Kidney (tissue), 14 donors: Measurements from ENCODE around the gene ARHGEF28. TPM values are rescaled to one million over a fixed set of nuclear protein-coding genes. Genes with fewer than 3 reads are reported as not detected.

Experiments used
- DNase-seq, 5 donors: peaks; one replicate each; pipeline ENCODE4 v3.0.0-alpha.2; 2013 to 2020
- FAIRE-seq: peaks from 2 replicates; lab custom pipeline; 2012; peaks lifted over from hg19 to GRCh38; lab: Jason Lieb, UNC
- H3K27ac ChIP-seq, 2 donors: one replicate each; pipeline ENCODE4 v1.7.0; 2013; ENCODE audit warnings: low read depth in 2 of 2, low read length in 2 of 2, inconsistent platforms in 1 of 2
- H3K27me3 ChIP-seq: one replicate; pipeline ENCODE4 v1.7.1; 2013; ENCODE audit warnings: low read length, inconsistent platforms; ENCODE audit not compliant: control insufficient read depth, insufficient read depth
- H3K36me3 ChIP-seq, 3 donors: one replicate each; pipeline versions ENCODE4 v1.7.0 to v1.7.1; 2013; ENCODE audit warnings: low read length in 3 of 3, control low read depth in 1 of 3, inconsistent platforms in 1 of 3; ENCODE audit not compliant: insufficient read depth in 3 of 3, control insufficient read depth in 2 of 3
- H3K4me1 ChIP-seq, 3 donors: one replicate each; pipeline versions ENCODE4 v1.7.0 to v1.7.1; 2013; ENCODE audit warnings: low read length in 3 of 3, inconsistent platforms in 1 of 3, low read depth in 1 of 3; ENCODE audit not compliant: control insufficient read depth in 2 of 3, insufficient read depth in 2 of 3
- H3K4me3 ChIP-seq, 3 donors: one replicate each; pipeline versions ENCODE4 v1.7.0 to v1.8.1; 2013; ENCODE audit warnings: low read length in 3 of 3, control low read depth in 1 of 3, inconsistent platforms in 1 of 3
- H3K9ac ChIP-seq, 3 donors: one replicate each; pipeline versions ENCODE4 v1.7.0 to v1.7.1; 2013; ENCODE audit warnings: low read length in 3 of 3, control low read depth in 1 of 3, inconsistent platforms in 1 of 3
- H3K9me3 ChIP-seq, 3 donors: one replicate each; pipeline versions ENCODE4 v1.7.0 to v1.7.1; 2013; ENCODE audit warnings: low read length in 3 of 3, control low read depth in 1 of 3, inconsistent platforms in 1 of 3; ENCODE audit not compliant: control insufficient read depth in 2 of 3, insufficient read depth in 1 of 3
- intact Hi-C: fragments of 100-400 bp; cut with DNase I; formaldehyde crosslinking; loops from one replicate; pipeline ENCODE4 v1.11.1; 2022
- polyA plus RNA-seq: library from polyadenylated mRNA; stranded (reverse); fragments of 350-450 nt; fragmentation: Illumina TruSeq; extraction: RNeasy Lipid Tissue Mini Kit (QIAGEN cat#74804); gene quantifications from one replicate; pipeline ENCODE4 v1.2.3, GENCODE V29; 2014; ENCODE audit warnings: low read depth, low replicate concordance; ENCODE audit not compliant: insufficient read depth
- total RNA-seq: library from RNA; stranded (reverse); fragmentation: NEBNext Ultra II Directional; extraction: Animal tissue kit (Norgen Biotek cat#: 25700); gene quantifications from one replicate; pipeline ENCODE4 v1.2.1, GENCODE V29; 2021
- TF ChIP-seq, protein P1 (sequence below): IDR thresholded peaks from 3 replicates; pipeline ENCODE4 v1.5.1; 2012; ENCODE audit warnings: mild to moderate bottlenecking, moderate library complexity, borderline replicate concordance; ENCODE audit not compliant: insufficient read depth; ENCODE audit errors: extremely low read depth
- donor health status: control.
- donor health status: control.
- donor health status: control.
- donor health status: control.
- donor health status: control.
- donor health status: DM: yes; HTN: yes; CAD: no.
- donor health status: Normal renal cell carcinoma (clear cell type).

Gene ARHGEF28
- total and polyA plus RNA-seq, 2 donors from 2014 or later: 21.9 to 66.3 TPM

- no peaks in the 10 kb centered on the region for H3K36me3 ChIP-seq
- FAIRE-seq (no peak), DNase-seq (no peak)
- H3K9me3 ChIP-seq: no peaks in the 10 kb centered on the region
- H3K27me3 ChIP-seq: no peaks in the 10 kb centered on the region
- no peak overlapping the region for H3K27ac ChIP-seq
- TF ChIP-seq, protein P1, sequence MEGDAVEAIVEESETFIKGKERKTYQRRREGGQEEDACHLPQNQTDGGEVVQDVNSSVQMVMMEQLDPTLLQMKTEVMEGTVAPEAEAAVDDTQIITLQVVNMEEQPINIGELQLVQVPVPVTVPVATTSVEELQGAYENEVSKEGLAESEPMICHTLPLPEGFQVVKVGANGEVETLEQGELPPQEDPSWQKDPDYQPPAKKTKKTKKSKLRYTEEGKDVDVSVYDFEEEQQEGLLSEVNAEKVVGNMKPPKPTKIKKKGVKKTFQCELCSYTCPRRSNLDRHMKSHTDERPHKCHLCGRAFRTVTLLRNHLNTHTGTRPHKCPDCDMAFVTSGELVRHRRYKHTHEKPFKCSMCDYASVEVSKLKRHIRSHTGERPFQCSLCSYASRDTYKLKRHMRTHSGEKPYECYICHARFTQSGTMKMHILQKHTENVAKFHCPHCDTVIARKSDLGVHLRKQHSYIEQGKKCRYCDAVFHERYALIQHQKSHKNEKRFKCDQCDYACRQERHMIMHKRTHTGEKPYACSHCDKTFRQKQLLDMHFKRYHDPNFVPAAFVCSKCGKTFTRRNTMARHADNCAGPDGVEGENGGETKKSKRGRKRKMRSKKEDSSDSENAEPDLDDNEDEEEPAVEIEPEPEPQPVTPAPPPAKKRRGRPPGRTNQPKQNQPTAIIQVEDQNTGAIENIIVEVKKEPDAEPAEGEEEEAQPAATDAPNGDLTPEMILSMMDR: no peak
- H3K4me3 ChIP-seq: no peak overlapping the region
- no peaks in the 10 kb centered on the region for H3K4me1 ChIP-seq
- intact Hi-C loops: no loop called here
- no peak overlapping the region for H3K9ac ChIP-seq
Measured at GRCh38 chr5:73587923-73588322, 38.1 kb upstream of the ARHGEF28 start.

DNA sequence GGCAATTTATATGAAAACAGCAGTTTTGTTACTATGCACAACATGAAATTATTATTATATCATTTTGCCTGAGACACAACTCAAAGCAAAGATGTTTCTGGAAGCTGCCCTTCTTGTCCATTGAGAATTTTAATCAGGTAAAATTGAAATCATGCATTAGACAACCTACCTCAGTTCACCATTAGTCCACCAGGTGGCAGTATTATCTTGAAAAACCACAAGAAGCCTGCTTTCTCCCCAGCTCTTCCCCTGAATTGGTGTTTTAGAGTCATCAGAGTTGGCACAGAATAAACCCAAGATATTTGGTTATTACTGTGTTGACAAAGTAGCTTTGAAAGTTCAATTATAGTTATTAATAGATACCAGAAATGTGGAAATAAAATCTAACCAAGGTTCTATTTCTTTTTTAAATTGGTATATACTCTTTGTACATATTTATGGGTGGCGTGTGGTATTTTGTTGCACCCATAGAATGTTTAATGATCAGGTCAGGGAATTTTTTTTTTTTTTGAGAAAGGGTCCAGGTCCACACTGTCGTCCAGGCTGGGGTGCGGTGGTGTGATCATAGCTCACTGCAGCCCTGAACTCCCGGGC is 34.8 kb upstream of the ARHGEF28 start:
- intact Hi-C loops: loop anchor here (5.0 kb wide), 1 partner anchor 201 kb away; no protein-coding TSS in a partner anchor
- TF ChIP-seq, protein P1: peak; percentile 89
- Histone ChIP-seq H3K4me3 (no peak overlapping the region), H3K4me1 (peaks cover 0 to 3% (median 0%) of the 10 kb centered on the region in 3 donors), H3K9ac (no peak overlapping the region), H3K36me3 (no peaks in the 10 kb centered on the region), H3K27ac (no peak overlapping the region), H3K9me3 (no peaks in the 10 kb centered on the region), H3K27me3 (no peaks in the 10 kb centered on the region)
- DNase-seq: peak in 3 of 5 donors; percentile 53 to 88 (median 84)
- peak; percentile 98 for FAIRE-seq

GRCh38 chr5:73591698-73592501 is 34.1 kb upstream of the ARHGEF28 start:
- FAIRE-seq: no peak
- DNase-seq: no peak
- intact Hi-C loops: loop anchor here (5.0 kb wide), 1 partner anchor 200 kb away; no protein-coding TSS in a partner anchor

More at GRCh38 chr5:73591698-73592501, 34.1 kb upstream of the ARHGEF28 start:
- peaks cover 0 to 3% (median 0%) of the 10 kb centered on the region in 3 donors for H3K4me1 ChIP-seq
- H3K27ac ChIP-seq: no peak overlapping the region
- no peak overlapping the region for H3K9ac ChIP-seq
- no peaks in the 10 kb centered on the region for H3K9me3 ChIP-seq
- H3K27me3 ChIP-seq: no peaks in the 10 kb centered on the region
- H3K36me3 ChIP-seq: no peaks in the 10 kb centered on the region
- H3K4me3 ChIP-seq: no peak overlapping the region
- TF ChIP-seq, protein P1: no peak
